Measurements from ENCODE around the gene ACYP2.

The ACYP2 gene

GRCh38 chr2:54187331-54187730, 71.9 kb downstream of the ACYP2 start:
- TF ChIP-seq CTCF (IDR thresholded peaks at IDR 0.05; ENCODE audit: borderline replicate concordance, control extremely low read depth, extremely low read depth, insufficient read depth, missing control alignments) = no peak
- in situ Hi-C loops (cut with MboI; ENCODE audit: low sequenced_read_pairs, unreplicated experiment) = no loop called here
- DNase-seq (ENCODE audit: low spot score) = no peak

- DNase-seq (ENCODE audit: low spot score) = no peak
- in situ Hi-C loops (cut with MboI; ENCODE audit: low sequenced_read_pairs, unreplicated experiment) = no loop called here
- TF ChIP-seq CTCF (IDR thresholded peaks at IDR 0.05; ENCODE audit: borderline replicate concordance, control extremely low read depth, extremely low read depth, insufficient read depth, missing control alignments) = no peak
Observed at GRCh38 chr2:54189539-54189938, 74.1 kb downstream of the ACYP2 start.

- no peak for DNase-seq (ENCODE audit: low spot score)
- TF ChIP-seq CTCF (IDR thresholded peaks at IDR 0.05; ENCODE audit: borderline replicate concordance, control extremely low read depth, extremely low read depth, insufficient read depth, missing control alignments) = no peak
- in situ Hi-C loops (cut with MboI; ENCODE audit: low sequenced_read_pairs, unreplicated experiment) = no loop called here
Observed at GRCh38 chr2:54191361-54192135, 76.1 kb downstream of the ACYP2 start.

- DNase-seq (ENCODE audit: low spot score) = no peak
- TF ChIP-seq CTCF (IDR thresholded peaks at IDR 0.05; ENCODE audit: borderline replicate concordance, control extremely low read depth, extremely low read depth, insufficient read depth, missing control alignments) = no peak
- in situ Hi-C loops (cut with MboI; ENCODE audit: low sequenced_read_pairs, unreplicated experiment) = no loop called here
Observed at GRCh38 chr2:54194761-54195750, 79.6 kb downstream of the ACYP2 start.

GRCh38 chr2:54196646-54197045, 81.2 kb downstream of the ACYP2 start:
- in situ Hi-C loops (cut with MboI; ENCODE audit: low sequenced_read_pairs, unreplicated experiment) = no loop called here
- no peak for TF ChIP-seq CTCF (IDR thresholded peaks at IDR 0.05; ENCODE audit: borderline replicate concordance, control extremely low read depth, extremely low read depth, insufficient read depth, missing control alignments)
- DNase-seq (ENCODE audit: low spot score) = no peak

- no peak for TF ChIP-seq CTCF (IDR thresholded peaks at IDR 0.05; ENCODE audit: borderline replicate concordance, control extremely low read depth, extremely low read depth, insufficient read depth, missing control alignments)
- in situ Hi-C loops (cut with MboI; ENCODE audit: low sequenced_read_pairs, unreplicated experiment) = no loop called here
- DNase-seq (ENCODE audit: low spot score) = no peak
Observed at GRCh38 chr2:54204476-54204875, 89.1 kb downstream of the ACYP2 start.

Measured in GM13976 (cell line).